ENCODE data around the gene AGXT. TPM values are rescaled to one million over a fixed set of nuclear protein-coding genes. Genes with fewer than 3 reads are reported as not detected.

AGXT gene
- total RNA-seq, 3 donors from 2014 or later: under 0.01 TPM; not detected in 2

DNA sequence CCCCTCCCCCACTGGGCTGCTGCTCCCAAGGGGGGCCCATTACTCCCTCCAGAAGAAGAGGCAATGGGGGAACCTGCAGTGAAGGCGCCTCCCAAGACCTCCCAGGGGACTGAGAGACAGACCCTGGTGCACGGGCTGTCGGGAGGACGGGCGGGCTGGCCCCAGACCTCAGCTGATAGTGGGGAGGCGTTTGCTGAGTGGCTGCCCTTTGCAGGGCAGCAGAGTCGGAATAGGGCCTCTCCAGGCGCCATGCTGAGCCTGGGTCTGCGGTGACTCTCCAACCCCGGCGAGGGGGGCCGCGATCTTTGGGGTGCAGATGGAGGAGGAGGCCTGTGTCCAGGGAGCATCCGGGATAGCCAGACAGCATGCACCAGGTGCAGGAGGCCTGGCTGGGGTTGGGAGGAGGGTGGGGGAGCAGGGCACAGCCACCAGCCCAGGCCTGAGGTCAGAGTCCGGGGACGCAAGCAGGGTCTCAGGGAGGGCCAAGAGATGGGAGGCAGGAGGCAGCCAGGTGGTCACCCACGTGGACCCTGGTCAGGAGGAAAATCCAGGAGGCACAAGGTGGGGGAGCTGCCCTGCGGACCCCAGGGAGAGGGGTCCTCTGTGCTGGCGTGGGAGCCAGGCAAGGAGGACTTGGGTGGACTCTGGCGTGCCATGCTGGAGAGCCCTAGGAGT lies 48.5 kb downstream of the AGXT start:
- Histone ChIP-seq H3K36me3 (no peaks in the 10 kb centered on the region), H3K4me3 (peak overlapping the region in 1 of 3 donors; percentile 41), H3K27ac (peak overlapping the region in 1 of 2 donors; percentile 71), H3K4me1 (peaks cover 8 to 19% of the 10 kb centered on the region in 2 donors), H3K27me3 (peaks cover 0 to 5% of the 10 kb centered on the region in 2 donors), H3K9me3 (no peaks in the 10 kb centered on the region)
- TF ChIP-seq POLR2A (IDR thresholded peaks at IDR 0.05) (no peak), POLR2AphosphoS5 (IDR thresholded peaks at IDR 0.05) (no peak)
- TF ChIP-seq, protein P1, sequence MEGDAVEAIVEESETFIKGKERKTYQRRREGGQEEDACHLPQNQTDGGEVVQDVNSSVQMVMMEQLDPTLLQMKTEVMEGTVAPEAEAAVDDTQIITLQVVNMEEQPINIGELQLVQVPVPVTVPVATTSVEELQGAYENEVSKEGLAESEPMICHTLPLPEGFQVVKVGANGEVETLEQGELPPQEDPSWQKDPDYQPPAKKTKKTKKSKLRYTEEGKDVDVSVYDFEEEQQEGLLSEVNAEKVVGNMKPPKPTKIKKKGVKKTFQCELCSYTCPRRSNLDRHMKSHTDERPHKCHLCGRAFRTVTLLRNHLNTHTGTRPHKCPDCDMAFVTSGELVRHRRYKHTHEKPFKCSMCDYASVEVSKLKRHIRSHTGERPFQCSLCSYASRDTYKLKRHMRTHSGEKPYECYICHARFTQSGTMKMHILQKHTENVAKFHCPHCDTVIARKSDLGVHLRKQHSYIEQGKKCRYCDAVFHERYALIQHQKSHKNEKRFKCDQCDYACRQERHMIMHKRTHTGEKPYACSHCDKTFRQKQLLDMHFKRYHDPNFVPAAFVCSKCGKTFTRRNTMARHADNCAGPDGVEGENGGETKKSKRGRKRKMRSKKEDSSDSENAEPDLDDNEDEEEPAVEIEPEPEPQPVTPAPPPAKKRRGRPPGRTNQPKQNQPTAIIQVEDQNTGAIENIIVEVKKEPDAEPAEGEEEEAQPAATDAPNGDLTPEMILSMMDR (IDR thresholded peaks at IDR 0.05): no peak
- intact Hi-C loops (cut with DNase I; ENCODE audit: low total_unique reads): loop anchor here (10.0 kb wide), 1 partner anchor 78 kb away; the partner anchor contains the start of gene SNED1
- no peak for DNase-seq (ENCODE audit: low spot score in 2 of 2)

DNA sequence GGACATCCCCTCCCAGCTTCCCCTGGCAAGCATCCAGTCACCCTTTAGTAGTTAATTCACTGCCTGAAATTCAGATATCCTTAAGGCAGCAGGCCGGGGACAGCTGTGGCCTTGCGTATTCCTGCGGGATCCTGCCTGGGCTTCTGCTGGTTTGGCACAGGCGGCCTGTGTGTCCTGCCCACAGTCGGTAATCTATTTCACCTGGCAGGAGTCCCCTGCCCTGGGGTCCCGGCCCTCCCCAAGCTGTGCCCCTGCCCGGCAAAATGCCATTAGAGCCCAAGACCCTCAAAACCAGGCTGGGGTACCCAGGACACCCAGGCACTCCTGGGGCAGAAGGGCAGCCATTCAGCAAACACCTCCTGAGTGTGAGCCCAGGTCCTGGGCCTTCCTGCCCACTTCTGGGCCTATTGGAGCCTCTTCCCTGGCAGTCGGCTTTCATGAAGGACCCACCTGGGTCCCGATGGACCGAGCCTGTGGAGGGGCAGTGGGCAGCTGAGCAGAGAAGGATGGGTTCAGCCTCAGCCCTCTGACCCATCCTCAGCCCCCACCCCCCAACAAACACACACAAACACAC lies 49.1 kb downstream of the AGXT start:
- Histone ChIP-seq H3K27me3 (peaks cover 0 to 5% of the 10 kb centered on the region in 2 donors), H3K36me3 (no peaks in the 10 kb centered on the region), H3K9me3 (no peaks in the 10 kb centered on the region), H3K27ac (peak overlapping the region in 1 of 2 donors; percentile 71), H3K4me3 (no peak overlapping the region), H3K4me1 (peaks cover 8 to 19% of the 10 kb centered on the region in 2 donors)
- intact Hi-C loops (cut with DNase I; ENCODE audit: low total_unique reads): loop anchor here (10.0 kb wide), 1 partner anchor 77 kb away; the partner anchor contains the start of gene SNED1
- no peak for TF ChIP-seq POLR2AphosphoS5 (IDR thresholded peaks at IDR 0.05)
- no peak for TF ChIP-seq POLR2A (IDR thresholded peaks at IDR 0.05)
- TF ChIP-seq, protein P1 (IDR thresholded peaks at IDR 0.05): no peak
- peak in 1 of 2 donors; percentile 48 for DNase-seq (ENCODE audit: low spot score in 2 of 2)

DNA sequence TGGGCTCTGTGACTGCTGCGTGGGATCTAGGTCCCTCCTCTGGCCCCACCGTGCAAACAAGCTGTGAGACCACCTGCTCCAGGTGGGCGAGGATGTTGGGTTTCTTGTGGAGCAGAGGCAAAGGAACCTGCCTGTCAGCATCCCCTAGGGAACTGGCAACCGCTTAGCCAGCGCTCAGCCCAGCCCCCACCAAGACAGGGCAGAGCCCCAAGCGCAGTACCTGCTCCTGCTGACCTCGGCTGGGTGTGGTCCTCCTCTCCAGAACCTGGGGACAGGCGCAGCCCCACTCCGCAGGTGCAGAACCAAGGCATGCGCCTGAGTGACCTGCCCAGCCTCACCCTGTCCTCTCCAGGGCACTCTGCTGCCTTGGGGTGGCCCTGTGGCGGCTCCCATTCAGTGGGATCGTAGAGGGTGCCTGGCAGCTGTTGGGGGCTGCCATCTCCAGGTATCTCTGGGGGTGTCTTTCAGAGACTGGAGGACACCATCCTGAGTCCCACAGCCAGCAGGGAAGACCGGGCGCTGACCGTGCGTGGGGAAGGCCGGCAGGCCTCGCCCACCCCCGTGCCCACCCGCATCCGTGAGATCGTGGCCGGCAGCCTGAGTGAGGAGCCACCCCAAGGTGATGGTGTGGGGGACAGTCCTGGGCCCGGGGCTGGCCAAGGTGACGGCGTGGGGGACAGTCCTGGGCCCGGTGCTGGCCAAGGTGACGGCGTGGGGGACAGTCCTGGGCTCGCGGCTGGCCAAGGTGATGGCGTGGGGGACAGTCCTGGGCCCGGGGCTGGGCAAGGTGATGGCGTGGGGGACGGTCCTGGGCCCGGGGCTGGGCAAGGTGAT lies 49.9 kb downstream of the AGXT start:
- Histone ChIP-seq H3K9me3 (no peaks in the 10 kb centered on the region), H3K4me1 (peaks cover 8 to 15% of the 10 kb centered on the region in 2 donors), H3K36me3 (no peaks in the 10 kb centered on the region), H3K27ac (peak overlapping the region in 1 of 2 donors; percentile 71), H3K4me3 (no peak overlapping the region), H3K27me3 (peaks cover 0 to 5% of the 10 kb centered on the region in 2 donors)
- intact Hi-C loops (cut with DNase I; ENCODE audit: low total_unique reads): loop anchor here (10.0 kb wide), 1 partner anchor 76 kb away; the partner anchor contains the start of gene SNED1
- TF ChIP-seq POLR2AphosphoS5 (IDR thresholded peaks at IDR 0.05): no peak
- TF ChIP-seq, protein P1 (IDR thresholded peaks at IDR 0.05): no peak
- TF ChIP-seq POLR2A (IDR thresholded peaks at IDR 0.05): no peak
- peak in 1 of 2 donors; percentile 35 for DNase-seq (ENCODE audit: low spot score in 2 of 2)

DNA sequence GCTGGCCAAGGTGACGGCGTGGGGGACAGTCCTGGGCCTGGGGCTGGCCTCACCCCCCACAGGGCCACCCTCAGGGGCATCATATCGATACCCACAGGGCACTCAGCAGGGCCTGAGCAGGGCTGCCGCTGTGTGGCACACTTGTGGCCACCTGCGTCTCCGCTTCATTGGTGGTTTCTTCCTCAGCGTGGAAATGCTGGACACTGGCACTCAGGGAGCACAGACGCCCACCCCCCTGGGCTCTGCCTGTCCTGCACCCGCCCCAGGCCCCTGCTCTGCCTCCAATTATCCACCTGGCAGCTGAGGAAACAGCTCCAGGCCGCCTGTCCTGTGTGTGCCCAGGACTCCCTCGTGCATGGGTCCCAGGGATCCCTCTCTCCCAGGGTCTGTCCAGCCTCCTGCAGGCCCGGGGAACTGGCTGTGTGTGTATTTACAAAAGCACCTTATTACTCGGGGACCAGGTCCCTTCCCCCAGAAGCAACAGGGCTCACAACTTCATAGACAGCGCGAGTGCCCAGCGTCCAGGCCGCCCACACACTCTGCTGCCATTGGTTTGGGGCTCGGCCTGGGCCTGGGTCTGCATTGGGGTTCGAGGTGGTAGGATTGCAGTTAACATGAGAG lies 50.6 kb downstream of the AGXT start:
- Histone ChIP-seq H3K9me3 (no peaks in the 10 kb centered on the region), H3K4me3 (no peak overlapping the region), H3K27ac (no peak overlapping the region), H3K27me3 (peaks cover 0 to 5% of the 10 kb centered on the region in 2 donors), H3K36me3 (no peaks in the 10 kb centered on the region), H3K4me1 (peaks cover 5 to 8% of the 10 kb centered on the region in 2 donors)
- intact Hi-C loops (cut with DNase I; ENCODE audit: low total_unique reads): loop anchor here (10.0 kb wide), 1 partner anchor 76 kb away; the partner anchor contains the start of gene SNED1
- DNase-seq (ENCODE audit: low spot score in 2 of 2): peak in 1 of 2 donors; percentile 28
- TF ChIP-seq POLR2A (IDR thresholded peaks at IDR 0.05) (no peak), POLR2AphosphoS5 (IDR thresholded peaks at IDR 0.05) (no peak)
- TF ChIP-seq, protein P1 (IDR thresholded peaks at IDR 0.05): no peak
